Measurements from ENCODE around the gene PPP1R1C. TPM values are rescaled to one million over a fixed set of nuclear protein-coding genes. Genes with fewer than 3 reads are reported as not detected.

The PPP1R1C gene
- total RNA-seq, 2 experiments from 2014 or later: not detected

GRCh38 chr2:182048621-182049020, 63.0 kb downstream of the PPP1R1C start:
- no peaks in the 10 kb centered on the region for H3K9me3 Mint-ChIP-seq (ENCODE audit: low read depth)
- H3K27me3 Mint-ChIP-seq: peaks cover 9% of the 10 kb centered on the region
- ATAC-seq (no peak), DNase-seq (no peak)
- H3K36me3 Mint-ChIP-seq: no peaks in the 10 kb centered on the region
- no peak overlapping the region for H3K4me3 Mint-ChIP-seq
- no peak overlapping the region for H3K27ac Mint-ChIP-seq
- H3K4me1 Mint-ChIP-seq: no peaks in the 10 kb centered on the region
- CTCF ChIA-PET: no interaction called here

- no peak for DNase-seq
- Mint-ChIP-seq H3K27me3 (peaks cover 8% of the 10 kb centered on the region), H3K4me3 (no peak overlapping the region), H3K4me1 (no peaks in the 10 kb centered on the region), H3K9me3 (ENCODE audit: low read depth) (no peaks in the 10 kb centered on the region), H3K27ac (no peak overlapping the region), H3K36me3 (no peaks in the 10 kb centered on the region)
- ATAC-seq: no peak
- CTCF ChIA-PET: no interaction called here
Measured at GRCh38 chr2:182049372-182050148, 63.9 kb downstream of the PPP1R1C start.

GRCh38 chr2:182050333-182051135, 64.9 kb downstream of the PPP1R1C start:
- Mint-ChIP-seq H3K36me3 (no peaks in the 10 kb centered on the region), H3K9me3 (ENCODE audit: low read depth) (no peaks in the 10 kb centered on the region), H3K4me3 (no peak overlapping the region), H3K27me3 (peaks cover 12% of the 10 kb centered on the region), H3K4me1 (no peaks in the 10 kb centered on the region), H3K27ac (no peak overlapping the region)
- CTCF ChIA-PET: no interaction called here
- DNase-seq: no peak
- ATAC-seq: no peak

GRCh38 chr2:182055993-182056392, 70.3 kb downstream of the PPP1R1C start:
- Mint-ChIP-seq H3K36me3 (no peaks in the 10 kb centered on the region), H3K4me3 (no peak overlapping the region), H3K27ac (no peak overlapping the region), H3K27me3 (peaks cover 29% of the 10 kb centered on the region), H3K4me1 (no peaks in the 10 kb centered on the region), H3K9me3 (ENCODE audit: low read depth) (no peaks in the 10 kb centered on the region)
- CTCF ChIA-PET: no interaction called here
- DNase-seq (no peak), ATAC-seq (no peak)

GRCh38 chr2:182057002-182057401, 71.3 kb downstream of the PPP1R1C start:
- peaks cover 26% of the 10 kb centered on the region for H3K27me3 Mint-ChIP-seq
- no peak overlapping the region for H3K4me3 Mint-ChIP-seq
- H3K36me3 Mint-ChIP-seq: no peaks in the 10 kb centered on the region
- no peak for DNase-seq
- no peak overlapping the region for H3K27ac Mint-ChIP-seq
- H3K9me3 Mint-ChIP-seq (ENCODE audit: low read depth): no peaks in the 10 kb centered on the region
- H3K4me1 Mint-ChIP-seq: no peaks in the 10 kb centered on the region
- CTCF ChIA-PET: no interaction called here
- no peak for ATAC-seq

- Mint-ChIP-seq H3K4me1 (no peaks in the 10 kb centered on the region), H3K36me3 (no peaks in the 10 kb centered on the region), H3K27me3 (peaks cover 24% of the 10 kb centered on the region), H3K9me3 (ENCODE audit: low read depth) (no peaks in the 10 kb centered on the region), H3K27ac (no peak overlapping the region), H3K4me3 (no peak overlapping the region)
- no peak for DNase-seq
- CTCF ChIA-PET: no interaction called here
- ATAC-seq: no peak
Measured at GRCh38 chr2:182058056-182058455, 72.4 kb downstream of the PPP1R1C start.

- H3K4me1 Mint-ChIP-seq: no peaks in the 10 kb centered on the region
- H3K4me3 Mint-ChIP-seq: no peak overlapping the region
- no peak for DNase-seq
- CTCF ChIA-PET: no interaction called here
- no peaks in the 10 kb centered on the region for H3K9me3 Mint-ChIP-seq (ENCODE audit: low read depth)
- no peaks in the 10 kb centered on the region for H3K36me3 Mint-ChIP-seq
- no peak for ATAC-seq
- H3K27me3 Mint-ChIP-seq: peaks cover 9% of the 10 kb centered on the region
- H3K27ac Mint-ChIP-seq: no peak overlapping the region
Measured at GRCh38 chr2:182061739-182062138, 76.1 kb downstream of the PPP1R1C start.

- ATAC-seq (no peak), DNase-seq (no peak)
- no peaks in the 10 kb centered on the region for H3K36me3 Mint-ChIP-seq
- peaks cover 5% of the 10 kb centered on the region for H3K27me3 Mint-ChIP-seq
- H3K27ac Mint-ChIP-seq: no peak overlapping the region
- no peaks in the 10 kb centered on the region for H3K9me3 Mint-ChIP-seq (ENCODE audit: low read depth)
- no peaks in the 10 kb centered on the region for H3K4me1 Mint-ChIP-seq
- no peak overlapping the region for H3K4me3 Mint-ChIP-seq
- CTCF ChIA-PET: no interaction called here
Measured at GRCh38 chr2:182062329-182062972, 76.8 kb downstream of the PPP1R1C start.

- H3K4me1 Mint-ChIP-seq: no peaks in the 10 kb centered on the region
- CTCF ChIA-PET: interaction anchor here (1.7 kb wide), 1 partner anchor 14 kb away, joined by 6 read pairs; no protein-coding TSS in a partner anchor
- no peak overlapping the region for H3K4me3 Mint-ChIP-seq
- no peaks in the 10 kb centered on the region for H3K36me3 Mint-ChIP-seq
- no peak for DNase-seq
- no peak for ATAC-seq
- no peaks in the 10 kb centered on the region for H3K9me3 Mint-ChIP-seq (ENCODE audit: low read depth)
- H3K27ac Mint-ChIP-seq: no peak overlapping the region
- H3K27me3 Mint-ChIP-seq: peaks cover 14% of the 10 kb centered on the region
Measured at GRCh38 chr2:182064019-182064778, 78.5 kb downstream of the PPP1R1C start.

- Mint-ChIP-seq H3K36me3 (no peaks in the 10 kb centered on the region), H3K27ac (no peak overlapping the region), H3K4me3 (no peak overlapping the region), H3K9me3 (ENCODE audit: low read depth) (no peaks in the 10 kb centered on the region), H3K27me3 (peaks cover 17% of the 10 kb centered on the region), H3K4me1 (no peaks in the 10 kb centered on the region)
- CTCF ChIA-PET: no interaction called here
- DNase-seq: no peak
- ATAC-seq: no peak
Measured at GRCh38 chr2:182066400-182067087, 80.9 kb downstream of the PPP1R1C start.

GRCh38 chr2:182067393-182067792, 81.7 kb downstream of the PPP1R1C start:
- CTCF ChIA-PET: no interaction called here
- no peak for DNase-seq
- Mint-ChIP-seq H3K27ac (no peak overlapping the region), H3K4me1 (no peaks in the 10 kb centered on the region), H3K9me3 (ENCODE audit: low read depth) (no peaks in the 10 kb centered on the region), H3K36me3 (no peaks in the 10 kb centered on the region), H3K4me3 (no peak overlapping the region), H3K27me3 (peaks cover 17% of the 10 kb centered on the region)
- no peak for ATAC-seq

GRCh38 chr2:182068811-182069210, 83.2 kb downstream of the PPP1R1C start:
- peaks cover 25% of the 10 kb centered on the region for H3K27me3 Mint-ChIP-seq
- H3K9me3 Mint-ChIP-seq (ENCODE audit: low read depth): no peaks in the 10 kb centered on the region
- no peak overlapping the region for H3K27ac Mint-ChIP-seq
- no peak for DNase-seq
- CTCF ChIA-PET: no interaction called here
- ATAC-seq: no peak
- no peak overlapping the region for H3K4me3 Mint-ChIP-seq
- no peaks in the 10 kb centered on the region for H3K4me1 Mint-ChIP-seq
- no peaks in the 10 kb centered on the region for H3K36me3 Mint-ChIP-seq

- DNase-seq: no peak
- Mint-ChIP-seq H3K27ac (no peak overlapping the region), H3K9me3 (ENCODE audit: low read depth) (no peaks in the 10 kb centered on the region), H3K4me3 (no peak overlapping the region), H3K27me3 (peaks cover 27% of the 10 kb centered on the region), H3K4me1 (no peaks in the 10 kb centered on the region), H3K36me3 (no peaks in the 10 kb centered on the region)
- CTCF ChIA-PET: no interaction called here
- no peak for ATAC-seq
Measured at GRCh38 chr2:182069416-182069815, 83.8 kb downstream of the PPP1R1C start.
